GM13976 (cell line): ENCODE data around the gene CRAT.

Source experiments
- DNase-seq: peaks from one replicate; pipeline ENCODE4 v3.0.0; 2012; ENCODE audit warnings: low spot score
- CTCF ChIP-seq: IDR thresholded peaks from 2 replicates; pipeline ENCODE4 v1.5.1; 2012; ENCODE audit warnings: borderline replicate concordance, mild to moderate bottlenecking; ENCODE audit not compliant: insufficient read depth; ENCODE audit errors: extremely low read depth, missing control alignments, control extremely low read depth
- in situ Hi-C: fragments of 300-500 bp; cut with MboI; formaldehyde crosslinking; loops from one replicate; pipeline ENCODE4 v1.12.0; 2022; ENCODE audit warnings: low sequenced_read_pairs, mixed read lengths, inconsistent platforms; ENCODE audit not compliant: unreplicated experiment

CRAT gene

GRCh38 chr9:129072171-129072570 lies 38.4 kb downstream of the CRAT start:
- in situ Hi-C loops = no loop called here
- no peak for DNase-seq
- TF ChIP-seq CTCF = no peak

GRCh38 chr9:129071526-129072126 lies 39.0 kb downstream of the CRAT start:
- DNase-seq = no peak
- TF ChIP-seq CTCF = no peak
- in situ Hi-C loops = no loop called here

- no peak for DNase-seq
- TF ChIP-seq CTCF = no peak
- in situ Hi-C loops = no loop called here
Observed at GRCh38 chr9:129070696-129071525, 39.7 kb downstream of the CRAT start.

GRCh38 chr9:129069862-129070641 lies 40.5 kb downstream of the CRAT start:
- TF ChIP-seq CTCF = no peak
- in situ Hi-C loops = no loop called here
- no peak for DNase-seq

GRCh38 chr9:129068990-129069861 lies 41.4 kb downstream of the CRAT start:
- in situ Hi-C loops = no loop called here
- TF ChIP-seq CTCF = no peak
- no peak for DNase-seq

- in situ Hi-C loops = no loop called here
- no peak for DNase-seq
- TF ChIP-seq CTCF = no peak
Observed at GRCh38 chr9:129068110-129068509, 42.5 kb downstream of the CRAT start.
